Heart right ventricle (tissue), 16 donors: ENCODE data around the gene SCGB2B2. TPM values are rescaled to one million over a fixed set of nuclear protein-coding genes. Genes with fewer than 3 reads are reported as not detected.

Source experiments
- ATAC-seq, 8 donors: fragments of 200-7000 bp; cut with Tn5 transposase; one replicate each; pipeline ENCODE4 v1.9.1; 2020; ENCODE audit warnings: mild to moderate bottlenecking in 8 of 8, moderate library complexity in 8 of 8, moderate number of reproducible peaks in 1 of 8
- DNase-seq, 2 donors: peaks; one replicate each; pipeline ENCODE4 v3.0.0-alpha.2; 2020
- H3K27ac ChIP-seq, 10 donors: fragments of 200-600 bp; sonication (generic) in 2 of 10; one replicate each; pipeline versions ENCODE4 v1.5.0 to v1.8.0; 2020 to 2022; ENCODE audit warnings: mild to moderate bottlenecking in 3 of 10
- H3K27me3 ChIP-seq, 7 donors: fragments of 200-600 bp; one replicate each; pipeline ENCODE4 v1.8.0; 2021 to 2022; ENCODE audit warnings: mild to moderate bottlenecking in 2 of 7
- H3K36me3 ChIP-seq, 9 donors: fragments of 200-600 bp; sonication (generic) in 1 of 9; one replicate each; pipeline versions ENCODE4 v1.5.0 to v1.8.0; 2020 to 2022; ENCODE audit warnings: mild to moderate bottlenecking in 2 of 9
- H3K4me1 ChIP-seq, 9 donors: fragments of 200-600 bp; sonication (generic) in 1 of 9; one replicate each; pipeline versions ENCODE4 v1.5.0 to v1.8.0; 2020 to 2022; ENCODE audit warnings: mild to moderate bottlenecking in 4 of 9
- H3K4me3 ChIP-seq, 10 donors: fragments of 200-600 bp; sonication (generic) in 2 of 10; one replicate each; pipeline versions ENCODE4 v1.5.0 to v1.8.0; 2020 to 2022; ENCODE audit warnings: mild to moderate bottlenecking in 7 of 10, moderate library complexity in 2 of 10
- H3K9me3 ChIP-seq, 11 donors: fragments of 200-600 bp in 10 of 11; sonication (generic) in 2 of 11; one replicate each; pipeline versions ENCODE4 v1.5.0 to v1.8.0; 2013 to 2022; ENCODE audit warnings: mild to moderate bottlenecking in 2 of 11, control low read depth in 1 of 11, moderate library complexity in 1 of 11
- CTCF ChIP-seq, 9 donors: fragments of 200-600 bp; sonication (generic) in 2 of 9; IDR thresholded peaks; one replicate each; pipeline versions ENCODE4 v1.5.0 to v1.8.0; 2021 to 2022; ENCODE audit warnings: antibody characterized with exemption in 9 of 9, mild to moderate bottlenecking in 5 of 9, moderate library complexity in 1 of 9
- WGBS, 2 donors: extraction: QIAGEN DNeasy Blood & Tissue Kit; methylation state at CpG; one replicate each; pipeline ENCODE4 v1.1.7; 2013; ENCODE audit warnings: inconsistent platforms in 1 of 2; 5-methylcytosine and 5-hydroxymethylcytosine counted together
- intact Hi-C, 10 donors: fragments of 100-400 bp; cut with DNase I; formaldehyde crosslinking; loops; one replicate each; pipeline versions ENCODE4 v1.11.1 to v1.14.2; 2022
- polyA plus RNA-seq, 2 donors: library from polyadenylated mRNA; stranded (reverse); fragments of 200-250 nt; gene quantifications; one replicate each; pipeline ENCODE4 v1.2.3, GENCODE V29; 2013
- total RNA-seq, 10 donors: library from RNA; stranded (reverse); fragmentation: NEBNext Ultra II Directional in 3 of 10; extraction: Animal tissue kit (Norgen Biotek cat#: 25700) in 3 of 10; gene quantifications; one replicate each; pipeline versions ENCODE4 v1.2.1 to v1.2.4, GENCODE V29; 2021 to 2023
- donor health status: Arrhythmogenic right ventricular cardiomyopathy.
- donor health status: ischemic (EF 13 %, LVEDD 7.1; RV severe dilation, severe dysfunction).
- donor health status: healthy with polysubstance abuse.
- donor health status: DM: no; HTN: yes; CAD: no.
- donor health status: DM: no; HTN: no; CAD: no.
- donor health status: ischemic (EF 25% LVEDD 6.9; RV normal size, moderate dysfunction).
- donor health status: ischemic (EF 25% LVEDD 5.7; RV mildly dilated, moderate dysfunction).
- donor health status: healthy.
- donor health status: DM: yes; HTN: yes; CAD: no.
- donor health status: Ischemic cardiomyopathy.
- donor health status: ischemic (EF 35%, LVEDD 5.7; RV mildly dilated, moderate dysfunction).
- donor health status: nonischemic (EF 11% LVEDD 7.7; RV severe dilation, severe dysfunction).
- donor health status: DM: yes; HTN: yes; CAD: no.
- donor health status: PGD.
- donor health status: ischemic (EF 29% LVEDD 5.4; RV normal size, mild dysfunction).
- donor health status: nonischemic (EF 23%, LVEDD 6.1; RV moderate dilation, normal function).

Gene SCGB2B2
- total and polyA plus RNA-seq, 12 donors: 0.06 to 0.94 (median 0.68) TPM

GRCh38 chr19:34713262-34713637 lies 36.3 kb upstream of the SCGB2B2 start:
- intact Hi-C loops: loop anchor here in 9 of 10 donors (1.0 to 10.0 kb wide), 7 partner anchors 73 to 212 kb away; no protein-coding TSS in a partner anchor
- no peak for ATAC-seq
- Histone ChIP-seq H3K27me3 (peaks cover 0 to 9% (median 0%) of the 10 kb centered on the region in 7 donors), H3K9me3 (peaks cover 0 to 32% (median 0%) of the 10 kb centered on the region in 11 donors), H3K4me1 (peaks cover 0 to 6% (median 0%) of the 10 kb centered on the region in 9 donors), H3K4me3 (no peak overlapping the region), H3K27ac (no peak overlapping the region), H3K36me3 (no peaks in the 10 kb centered on the region)
- WGBS, 2 donors: 82 to 89% methylated on average over 2 of the region's 2 CpGs
- no peak for DNase-seq
- no peak for TF ChIP-seq CTCF (IDR thresholded peaks at IDR 0.05)

- peaks cover 0 to 9% (median 0%) of the 10 kb centered on the region in 7 donors for H3K27me3 ChIP-seq
- peak; percentile 68 to 82 (median 74) for ATAC-seq
- H3K36me3 ChIP-seq: no peaks in the 10 kb centered on the region
- TF ChIP-seq CTCF (IDR thresholded peaks at IDR 0.05): peak; percentile 76 to 87 (median 85)
- intact Hi-C loops: loop anchor here (1.0 to 10.0 kb wide), 8 partner anchors 72 to 212 kb away; no protein-coding TSS in a partner anchor
- DNase-seq: peak in 1 of 2 donors; percentile 76
- 34% methylated on average over 11 of the region's 11 CpGs for WGBS, 2 donors
- H3K27ac ChIP-seq: no peak overlapping the region
- H3K9me3 ChIP-seq: peaks cover 0 to 32% (median 0%) of the 10 kb centered on the region in 11 donors
- H3K4me1 ChIP-seq: peaks cover 0 to 6% (median 0%) of the 10 kb centered on the region in 9 donors
- H3K4me3 ChIP-seq: no peak overlapping the region
Measured at GRCh38 chr19:34712395-34713261, 35.7 kb upstream of the SCGB2B2 start.

GRCh38 chr19:34711890-34712289 lies 34.9 kb upstream of the SCGB2B2 start:
- 64 to 69% methylated on average over 6 of the region's 6 CpGs for WGBS, 2 donors
- H3K36me3 ChIP-seq: no peaks in the 10 kb centered on the region

More at GRCh38 chr19:34711890-34712289, 34.9 kb upstream of the SCGB2B2 start:
- no peak overlapping the region for H3K27ac ChIP-seq
- intact Hi-C loops: loop anchor here (1.0 to 10.0 kb wide), 7 partner anchors 73 to 211 kb away; no protein-coding TSS in a partner anchor
- DNase-seq (no peak), ATAC-seq (no peak)
- no peak overlapping the region for H3K4me3 ChIP-seq
- H3K9me3 ChIP-seq: peaks cover 0 to 36% (median 0%) of the 10 kb centered on the region in 11 donors
- peaks cover 0 to 6% (median 0%) of the 10 kb centered on the region in 9 donors for H3K4me1 ChIP-seq
- TF ChIP-seq CTCF (IDR thresholded peaks at IDR 0.05): no peak
- H3K27me3 ChIP-seq: peaks cover 0 to 9% (median 0%) of the 10 kb centered on the region in 7 donors
